Progenitor cell of endocrine pancreas (in vitro differentiated cells): ENCODE data around the gene EBNA1BP2. TPM values are rescaled to one million over a fixed set of nuclear protein-coding genes. Genes with fewer than 3 reads are reported as not detected.
A peak's percentile ranks its signal among the peaks of the same experiment; 100 is the strongest.
"Not testable (repeated sequence)": the region's sequence is repeated elsewhere in the genome, so short reads cannot be mapped to it uniquely, and the experiment has no call there.

Experiments
- DNase-seq: peaks from one replicate; pipeline ENCODE4 v3.0.0; 2021; ENCODE audit warnings: low spot score; ENCODE audit not compliant: unreplicated experiment
- H3K27ac Mint-ChIP-seq: 2 replicates; pipeline ENCODE4 v1.8.0; 2021; ENCODE audit warnings: mild to moderate bottlenecking, moderate library complexity, mixed read lengths
- H3K27me3 Mint-ChIP-seq: 2 replicates; pipeline ENCODE4 v1.8.0; 2021; ENCODE audit warnings: mixed read lengths
- H3K36me3 Mint-ChIP-seq: 2 replicates; pipeline ENCODE4 v1.8.0; 2022; ENCODE audit warnings: mixed read lengths; ENCODE audit not compliant: insufficient read depth
- H3K4me1 Mint-ChIP-seq: 2 replicates; pipeline ENCODE4 v1.8.0; 2021; ENCODE audit warnings: low read depth, mixed read lengths
- H3K4me3 Mint-ChIP-seq: 2 replicates; pipeline ENCODE4 v1.8.0; 2021; ENCODE audit warnings: low read depth, mild to moderate bottlenecking, moderate library complexity, mixed read lengths
- H3K9me3 Mint-ChIP-seq: 2 replicates; pipeline ENCODE4 v1.8.0; 2021; ENCODE audit warnings: low read depth, mixed read lengths
- microRNA-seq: library from miRNA; unstranded; fragments of <30 nt; microRNA quantifications from one replicate; pipeline ENCODE4 v1.1.0, GENCODE V29; 2020; ENCODE audit warnings: borderline number of aligned reads; ENCODE audit not compliant: unreplicated experiment
- total RNA-seq: library from RNA; stranded (reverse); gene quantifications from 2 replicates; pipeline ENCODE4 v1.2.1, GENCODE V29; 2021
- TF ChIP-seq, protein P1 (sequence below): fragments of 200-600 bp; sonication (generic); IDR thresholded peaks from one replicate; pipeline ENCODE4 v1.5.0; 2021; ENCODE audit warnings: antibody characterized with exemption, mild to moderate bottlenecking; ENCODE audit not compliant: unreplicated experiment

Gene EBNA1BP2
- total RNA-seq, 1 donor from 2014 or later: 48.8 TPM

DNA sequence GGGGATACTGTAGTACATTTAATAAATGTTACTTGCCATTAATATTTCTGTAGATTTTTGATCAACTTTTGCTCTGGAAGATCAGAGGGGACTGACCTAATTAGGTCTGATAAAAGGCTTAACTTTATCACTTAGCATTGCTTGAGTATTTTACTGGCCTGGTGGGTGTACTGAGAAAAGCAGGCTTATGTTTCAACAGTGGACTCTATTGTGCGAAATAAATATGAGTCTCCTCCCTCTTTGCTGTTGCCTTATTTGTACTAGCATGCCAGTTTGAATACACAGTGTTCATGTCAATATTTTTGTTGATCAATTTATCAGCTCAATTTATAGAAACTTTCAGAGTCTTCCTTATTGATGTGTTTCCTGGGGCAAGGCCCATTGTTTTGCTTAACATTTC lies 49.1 kb downstream of the EBNA1BP2 start:
- Mint-ChIP-seq H3K27ac (no peak overlapping the region), H3K9me3 (peaks cover 15% of the 10 kb centered on the region), H3K36me3 (peaks cover 8% of the 10 kb centered on the region), H3K27me3 (no peaks in the 10 kb centered on the region), H3K4me1 (peaks cover 5% of the 10 kb centered on the region), H3K4me3 (no peak overlapping the region)
- no peak for DNase-seq
- TF ChIP-seq, protein P1, sequence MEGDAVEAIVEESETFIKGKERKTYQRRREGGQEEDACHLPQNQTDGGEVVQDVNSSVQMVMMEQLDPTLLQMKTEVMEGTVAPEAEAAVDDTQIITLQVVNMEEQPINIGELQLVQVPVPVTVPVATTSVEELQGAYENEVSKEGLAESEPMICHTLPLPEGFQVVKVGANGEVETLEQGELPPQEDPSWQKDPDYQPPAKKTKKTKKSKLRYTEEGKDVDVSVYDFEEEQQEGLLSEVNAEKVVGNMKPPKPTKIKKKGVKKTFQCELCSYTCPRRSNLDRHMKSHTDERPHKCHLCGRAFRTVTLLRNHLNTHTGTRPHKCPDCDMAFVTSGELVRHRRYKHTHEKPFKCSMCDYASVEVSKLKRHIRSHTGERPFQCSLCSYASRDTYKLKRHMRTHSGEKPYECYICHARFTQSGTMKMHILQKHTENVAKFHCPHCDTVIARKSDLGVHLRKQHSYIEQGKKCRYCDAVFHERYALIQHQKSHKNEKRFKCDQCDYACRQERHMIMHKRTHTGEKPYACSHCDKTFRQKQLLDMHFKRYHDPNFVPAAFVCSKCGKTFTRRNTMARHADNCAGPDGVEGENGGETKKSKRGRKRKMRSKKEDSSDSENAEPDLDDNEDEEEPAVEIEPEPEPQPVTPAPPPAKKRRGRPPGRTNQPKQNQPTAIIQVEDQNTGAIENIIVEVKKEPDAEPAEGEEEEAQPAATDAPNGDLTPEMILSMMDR: no peak

DNA sequence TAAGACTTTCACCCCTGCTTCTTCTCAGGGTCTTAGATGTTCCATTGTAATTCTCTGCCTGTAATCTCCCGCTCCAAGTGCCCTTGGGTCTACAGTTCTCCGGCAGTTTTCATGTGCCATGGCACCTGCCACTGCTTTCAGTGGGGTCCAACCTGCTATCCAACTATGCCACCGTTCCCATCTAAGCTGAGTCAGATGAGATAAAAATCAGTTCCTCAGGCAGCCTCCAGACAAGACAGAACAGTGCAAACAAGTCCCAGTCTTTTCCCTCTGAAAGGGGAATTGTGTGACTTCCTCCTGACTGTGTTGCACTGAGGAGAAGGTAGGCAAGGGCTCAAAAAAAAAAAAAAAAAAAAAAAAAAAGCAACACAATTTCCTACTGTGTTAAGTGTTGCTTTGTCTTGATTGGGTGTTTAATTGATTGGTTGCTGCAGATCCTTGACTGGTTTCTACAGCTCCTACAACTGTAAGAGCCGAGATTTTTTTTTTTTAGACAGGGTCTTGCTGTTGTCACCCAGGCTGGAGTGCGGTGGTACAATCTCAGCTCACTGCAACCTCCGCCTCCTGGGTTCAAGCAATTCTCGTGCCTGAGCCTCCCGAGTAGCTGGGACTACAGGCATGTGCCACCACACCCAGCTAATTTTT lies 50.7 kb downstream of the EBNA1BP2 start:
- H3K36me3 Mint-ChIP-seq: peaks cover 8% of the 10 kb centered on the region
- TF ChIP-seq, protein P1: no peak
- H3K27ac Mint-ChIP-seq: no peak overlapping the region
- H3K9me3 Mint-ChIP-seq: peaks cover 15% of the 10 kb centered on the region
- H3K27me3 Mint-ChIP-seq: no peaks in the 10 kb centered on the region
- peak overlapping the region; percentile 81 for H3K4me3 Mint-ChIP-seq
- DNase-seq: no peak
- H3K4me1 Mint-ChIP-seq: peaks cover 5% of the 10 kb centered on the region

DNA sequence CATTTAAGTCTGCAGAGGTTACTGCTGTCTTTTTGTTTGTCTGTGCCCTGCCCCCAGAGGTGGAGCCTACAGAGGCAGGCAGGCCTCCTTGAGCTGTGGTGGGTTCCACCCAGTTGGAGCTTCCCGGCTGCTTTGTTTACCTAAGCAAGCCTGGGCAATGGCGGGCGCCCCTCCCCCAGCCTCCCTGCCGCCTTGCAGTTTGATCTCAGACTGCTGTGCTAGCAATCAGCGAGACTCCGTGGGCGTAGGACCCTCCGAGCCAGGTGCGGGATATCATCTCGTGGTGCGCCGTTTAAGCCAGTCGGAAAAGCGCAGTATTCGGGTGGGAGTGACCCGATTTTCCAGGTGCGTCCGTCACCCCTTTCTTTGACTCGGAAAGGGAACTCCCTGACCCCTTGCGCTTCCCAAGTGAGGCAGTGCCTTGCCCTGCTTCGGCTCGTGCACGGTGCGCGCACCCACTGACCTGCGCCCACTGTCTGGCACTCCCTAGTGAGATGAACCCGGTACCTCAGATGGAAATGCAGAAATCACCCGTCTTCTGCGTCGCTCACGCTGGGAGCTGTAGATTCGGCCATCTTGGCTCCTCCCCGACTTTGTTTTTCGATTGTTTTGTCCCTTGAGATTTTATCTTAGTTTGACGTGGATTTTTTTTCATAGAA lies 52.0 kb downstream of the EBNA1BP2 start:
- not testable (repeated sequence) for H3K27me3 Mint-ChIP-seq, H3K4me1 Mint-ChIP-seq, DNase-seq, H3K36me3 Mint-ChIP-seq
- Mint-ChIP-seq H3K4me3 (peak overlapping the region; percentile 81), H3K27ac (peak overlapping the region; percentile 98), H3K9me3 (peaks cover 15% of the 10 kb centered on the region)

Small RNA genes within 50 kb of the gene (microRNA-seq; reads per million reads assigned to microRNA genes)
- gene MIR6733: not detected

Other genes starting within 250 kb of the EBNA1BP2 start
- gene SLC2A1, start 213.4 kb downstream of the EBNA1BP2 start, total RNA-seq: 49.7 and 54.7 TPM in 2 replicates
- 2.2 and 2.3 TPM in 2 replicates for gene CFAP57, start within 50 bp of the EBNA1BP2 start, total RNA-seq
- gene TMEM125, start 97.7 kb upstream of the EBNA1BP2 start, total RNA-seq: 38.7 and 41.1 TPM in 2 replicates
- gene C1orf210, start 113.3 kb upstream of the EBNA1BP2 start, total RNA-seq: 31.4 and 34.3 TPM in 2 replicates
- 0.53 and 1.2 TPM in 2 replicates for gene TIE1, start 128.7 kb upstream of the EBNA1BP2 start, total RNA-seq
- 0.31 TPM in 1 of 2 replicates, not detected in the other for gene MPL, start 165.5 kb upstream of the EBNA1BP2 start, total RNA-seq
- gene CDC20, start 186.7 kb upstream of the EBNA1BP2 start, total RNA-seq: 49.4 and 50.9 TPM in 2 replicates
- gene ELOVL1, start 195.7 kb upstream of the EBNA1BP2 start, total RNA-seq: 46.0 and 50.8 TPM in 2 replicates
- 30.2 and 30.4 TPM in 2 replicates for gene MED8, start 217.5 kb upstream of the EBNA1BP2 start, total RNA-seq
- 75.4 and 75.7 TPM in 2 replicates for gene SZT2, start 217.6 kb upstream of the EBNA1BP2 start, total RNA-seq